ENCODE measurements around the gene TEDDM1.

DNA sequence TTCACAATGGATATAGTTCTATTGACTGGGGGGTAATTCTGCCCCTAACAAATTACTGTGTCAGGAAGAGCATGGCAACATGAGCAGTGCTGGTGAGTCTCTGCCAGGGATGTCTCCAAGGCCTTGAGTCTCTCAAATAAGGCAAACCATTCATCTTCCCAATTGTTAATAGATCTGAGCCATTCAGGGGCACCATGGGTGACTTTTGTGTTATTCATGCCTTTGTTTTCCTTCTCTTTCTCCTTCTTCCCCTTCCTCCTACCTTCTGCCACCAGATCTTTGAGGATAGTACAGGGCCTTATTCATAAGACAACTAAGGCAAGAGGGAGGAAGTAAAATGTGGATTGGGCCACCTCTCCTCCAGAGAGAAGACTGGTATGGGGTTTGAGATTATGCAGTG lies 49.6 kb upstream of the TEDDM1 start, which contains the start of gene RGSL1:
- TF ChIP-seq CTCF (conservative IDR thresholded peaks at IDR 0.05): no peak
- no peak for TF ChIP-seq ZFX (IDR thresholded peaks at IDR 0.05)

All from C4-2B (cell line).